Measurements from ENCODE around the gene TUT7.

DNA sequence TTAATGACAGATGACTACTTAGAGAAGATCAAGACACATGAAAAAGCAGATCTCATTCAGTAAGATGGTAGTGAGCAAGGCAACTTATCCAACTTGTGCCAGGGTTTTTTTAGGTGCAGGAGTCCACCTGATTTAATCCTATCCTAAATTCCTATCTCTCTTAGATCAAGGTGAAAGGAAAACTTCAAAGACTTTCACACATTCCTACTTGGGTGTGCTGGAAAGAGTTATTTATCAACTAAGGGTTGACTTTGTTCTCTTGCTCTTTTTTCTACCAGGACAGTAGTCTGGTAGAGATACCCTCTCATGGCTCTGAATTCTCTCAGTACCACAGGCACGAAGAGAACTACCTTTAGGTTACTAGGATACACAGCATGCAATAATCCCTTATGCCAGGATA lies 18.2 kb downstream of the TUT7 start:
- TF ChIP-seq, protein P1, sequence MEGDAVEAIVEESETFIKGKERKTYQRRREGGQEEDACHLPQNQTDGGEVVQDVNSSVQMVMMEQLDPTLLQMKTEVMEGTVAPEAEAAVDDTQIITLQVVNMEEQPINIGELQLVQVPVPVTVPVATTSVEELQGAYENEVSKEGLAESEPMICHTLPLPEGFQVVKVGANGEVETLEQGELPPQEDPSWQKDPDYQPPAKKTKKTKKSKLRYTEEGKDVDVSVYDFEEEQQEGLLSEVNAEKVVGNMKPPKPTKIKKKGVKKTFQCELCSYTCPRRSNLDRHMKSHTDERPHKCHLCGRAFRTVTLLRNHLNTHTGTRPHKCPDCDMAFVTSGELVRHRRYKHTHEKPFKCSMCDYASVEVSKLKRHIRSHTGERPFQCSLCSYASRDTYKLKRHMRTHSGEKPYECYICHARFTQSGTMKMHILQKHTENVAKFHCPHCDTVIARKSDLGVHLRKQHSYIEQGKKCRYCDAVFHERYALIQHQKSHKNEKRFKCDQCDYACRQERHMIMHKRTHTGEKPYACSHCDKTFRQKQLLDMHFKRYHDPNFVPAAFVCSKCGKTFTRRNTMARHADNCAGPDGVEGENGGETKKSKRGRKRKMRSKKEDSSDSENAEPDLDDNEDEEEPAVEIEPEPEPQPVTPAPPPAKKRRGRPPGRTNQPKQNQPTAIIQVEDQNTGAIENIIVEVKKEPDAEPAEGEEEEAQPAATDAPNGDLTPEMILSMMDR (tag by site-specific recombination; IDR thresholded peaks at IDR 0.05): no peak
- TF ChIP-seq GLI2 (tag by site-specific recombination; IDR thresholded peaks at IDR 0.05; ENCODE audit: borderline replicate concordance, low read depth) (no peak), ZNF776 (tag by site-specific recombination; IDR thresholded peaks at IDR 0.05; ENCODE audit: borderline replicate concordance) (no peak), SCRT1 (tag by site-specific recombination; IDR thresholded peaks at IDR 0.05; ENCODE audit: borderline replicate concordance) (no peak), ZBTB21 (tag by site-specific recombination; IDR thresholded peaks at IDR 0.05) (no peak), ZFP37 (tag by site-specific recombination; IDR thresholded peaks at IDR 0.05) (no peak)
- TF ChIP-seq, protein P2, sequence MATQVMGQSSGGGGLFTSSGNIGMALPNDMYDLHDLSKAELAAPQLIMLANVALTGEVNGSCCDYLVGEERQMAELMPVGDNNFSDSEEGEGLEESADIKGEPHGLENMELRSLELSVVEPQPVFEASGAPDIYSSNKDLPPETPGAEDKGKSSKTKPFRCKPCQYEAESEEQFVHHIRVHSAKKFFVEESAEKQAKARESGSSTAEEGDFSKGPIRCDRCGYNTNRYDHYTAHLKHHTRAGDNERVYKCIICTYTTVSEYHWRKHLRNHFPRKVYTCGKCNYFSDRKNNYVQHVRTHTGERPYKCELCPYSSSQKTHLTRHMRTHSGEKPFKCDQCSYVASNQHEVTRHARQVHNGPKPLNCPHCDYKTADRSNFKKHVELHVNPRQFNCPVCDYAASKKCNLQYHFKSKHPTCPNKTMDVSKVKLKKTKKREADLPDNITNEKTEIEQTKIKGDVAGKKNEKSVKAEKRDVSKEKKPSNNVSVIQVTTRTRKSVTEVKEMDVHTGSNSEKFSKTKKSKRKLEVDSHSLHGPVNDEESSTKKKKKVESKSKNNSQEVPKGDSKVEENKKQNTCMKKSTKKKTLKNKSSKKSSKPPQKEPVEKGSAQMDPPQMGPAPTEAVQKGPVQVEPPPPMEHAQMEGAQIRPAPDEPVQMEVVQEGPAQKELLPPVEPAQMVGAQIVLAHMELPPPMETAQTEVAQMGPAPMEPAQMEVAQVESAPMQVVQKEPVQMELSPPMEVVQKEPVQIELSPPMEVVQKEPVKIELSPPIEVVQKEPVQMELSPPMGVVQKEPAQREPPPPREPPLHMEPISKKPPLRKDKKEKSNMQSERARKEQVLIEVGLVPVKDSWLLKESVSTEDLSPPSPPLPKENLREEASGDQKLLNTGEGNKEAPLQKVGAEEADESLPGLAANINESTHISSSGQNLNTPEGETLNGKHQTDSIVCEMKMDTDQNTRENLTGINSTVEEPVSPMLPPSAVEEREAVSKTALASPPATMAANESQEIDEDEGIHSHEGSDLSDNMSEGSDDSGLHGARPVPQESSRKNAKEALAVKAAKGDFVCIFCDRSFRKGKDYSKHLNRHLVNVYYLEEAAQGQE (tag by site-specific recombination; IDR thresholded peaks at IDR 0.05): no peak
- TF ChIP-seq, protein P3, sequence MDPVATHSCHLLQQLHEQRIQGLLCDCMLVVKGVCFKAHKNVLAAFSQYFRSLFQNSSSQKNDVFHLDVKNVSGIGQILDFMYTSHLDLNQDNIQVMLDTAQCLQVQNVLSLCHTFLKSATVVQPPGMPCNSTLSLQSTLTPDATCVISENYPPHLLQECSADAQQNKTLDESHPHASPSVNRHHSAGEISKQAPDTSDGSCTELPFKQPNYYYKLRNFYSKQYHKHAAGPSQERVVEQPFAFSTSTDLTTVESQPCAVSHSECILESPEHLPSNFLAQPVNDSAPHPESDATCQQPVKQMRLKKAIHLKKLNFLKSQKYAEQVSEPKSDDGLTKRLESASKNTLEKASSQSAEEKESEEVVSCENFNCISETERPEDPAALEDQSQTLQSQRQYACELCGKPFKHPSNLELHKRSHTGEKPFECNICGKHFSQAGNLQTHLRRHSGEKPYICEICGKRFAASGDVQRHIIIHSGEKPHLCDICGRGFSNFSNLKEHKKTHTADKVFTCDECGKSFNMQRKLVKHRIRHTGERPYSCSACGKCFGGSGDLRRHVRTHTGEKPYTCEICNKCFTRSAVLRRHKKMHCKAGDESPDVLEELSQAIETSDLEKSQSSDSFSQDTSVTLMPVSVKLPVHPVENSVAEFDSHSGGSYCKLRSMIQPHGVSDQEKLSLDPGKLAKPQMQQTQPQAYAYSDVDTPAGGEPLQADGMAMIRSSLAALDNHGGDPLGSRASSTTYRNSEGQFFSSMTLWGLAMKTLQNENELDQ (tag by site-specific recombination; IDR thresholded peaks at IDR 0.05; ENCODE audit: low read depth): no peak
